Stimulated activated CD8-positive, alpha-beta memory T cell treated with anti-CD3 and anti-CD28 coated beads, Interleukin-4, amount 100 ng/mL, for 48 hours (primary cell): Measurements from ENCODE around the gene SPZ1.
"Not testable (repeated sequence)": the region's sequence is repeated elsewhere in the genome, so short reads cannot be mapped to it uniquely, and the experiment has no call there.

ENCODE experiments used
- DNase-seq: peaks from one replicate; pipeline ENCODE4 v3.0.0-alpha.2; 2020

SPZ1 gene, protein sequence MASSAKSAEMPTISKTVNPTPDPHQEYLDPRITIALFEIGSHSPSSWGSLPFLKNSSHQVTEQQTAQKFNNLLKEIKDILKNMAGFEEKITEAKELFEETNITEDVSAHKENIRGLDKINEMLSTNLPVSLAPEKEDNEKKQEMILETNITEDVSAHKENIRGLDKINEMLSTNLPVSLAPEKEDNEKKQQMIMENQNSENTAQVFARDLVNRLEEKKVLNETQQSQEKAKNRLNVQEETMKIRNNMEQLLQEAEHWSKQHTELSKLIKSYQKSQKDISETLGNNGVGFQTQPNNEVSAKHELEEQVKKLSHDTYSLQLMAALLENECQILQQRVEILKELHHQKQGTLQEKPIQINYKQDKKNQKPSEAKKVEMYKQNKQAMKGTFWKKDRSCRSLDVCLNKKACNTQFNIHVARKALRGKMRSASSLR

DNA sequence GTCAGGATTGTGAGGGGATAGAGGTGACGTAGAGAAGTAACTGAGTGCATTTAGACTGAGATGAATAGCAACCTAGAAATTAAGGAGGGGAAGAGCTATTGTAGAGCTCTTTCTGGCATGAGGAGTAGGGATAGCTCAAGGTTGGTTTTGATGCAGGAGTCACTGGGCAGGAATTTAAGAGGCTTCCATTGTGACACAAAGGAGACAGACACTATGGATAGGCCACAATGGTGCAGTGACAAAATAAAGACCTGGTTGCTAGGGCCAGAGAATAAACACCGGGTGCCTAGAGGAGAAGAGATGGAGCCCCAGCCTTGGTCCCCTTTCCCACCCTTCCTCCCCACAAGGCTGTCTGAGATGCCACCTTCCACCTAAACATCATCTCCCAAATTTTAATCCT lies at the start of gene SPZ1:
SPZ1 (plus strand) TSS at position 301 of the 400 bp plus-strand sequence. CDS start 214 bp downstream, outside the sequence.
- no peak for DNase-seq

DNA sequence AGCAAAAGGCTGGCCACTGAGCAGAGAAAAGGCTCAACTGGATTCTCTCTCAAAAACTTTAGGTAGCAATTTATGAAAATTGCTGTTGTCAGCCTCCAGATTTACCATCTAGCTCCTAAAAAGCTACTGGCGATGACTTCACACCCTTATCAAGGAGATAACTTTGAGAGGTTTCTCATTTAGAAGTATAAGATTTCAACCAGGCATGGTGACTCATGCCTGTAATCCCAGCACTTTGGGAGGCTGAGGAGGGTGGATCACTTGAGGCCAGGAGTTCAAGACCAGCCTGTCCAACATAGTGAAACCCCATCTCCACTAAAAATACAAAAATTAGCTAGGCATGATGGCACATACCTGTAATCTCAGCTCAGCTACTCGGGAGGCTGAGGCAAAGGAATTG lies 49.3 kb upstream of the SPZ1 start:
- not testable (repeated sequence) for DNase-seq

DNA sequence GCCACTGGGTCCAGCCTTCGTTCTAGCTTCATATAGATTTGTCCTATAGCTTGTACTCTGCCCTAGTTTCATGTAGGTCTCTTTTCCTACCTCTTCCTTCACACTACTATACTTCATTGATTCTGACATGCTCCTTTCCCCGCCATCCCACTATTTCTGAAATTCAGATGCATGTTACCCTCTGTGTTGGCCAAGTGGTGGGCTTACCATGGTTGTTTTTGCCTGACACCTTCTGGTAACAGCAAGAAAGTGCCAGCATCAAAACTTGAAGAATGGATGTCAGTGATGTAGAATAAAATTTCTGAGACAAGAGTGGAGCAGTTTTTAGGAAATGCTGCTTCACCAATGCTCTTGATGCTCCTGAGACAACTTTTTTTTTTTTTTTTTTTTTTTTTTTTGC lies 44.5 kb upstream of the SPZ1 start:
- no peak for DNase-seq

DNA sequence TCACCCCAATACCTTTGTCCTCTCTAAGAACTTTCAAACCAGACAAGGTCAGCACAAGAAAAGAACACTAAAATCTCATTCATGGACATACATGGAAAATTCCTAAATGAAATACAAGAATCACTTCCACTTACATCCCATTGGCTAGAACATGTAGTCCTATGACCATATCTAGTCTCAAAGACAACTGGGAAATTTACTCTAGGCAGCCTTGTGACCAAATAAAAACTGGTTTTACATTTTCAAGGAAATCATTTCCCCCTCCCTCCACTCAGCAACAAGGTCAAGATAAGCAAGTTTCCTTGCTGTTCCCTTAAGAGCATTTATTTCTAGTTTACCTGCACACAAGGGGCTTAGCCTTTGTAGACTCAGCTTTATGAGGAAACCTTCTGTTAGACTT lies 43.6 kb upstream of the SPZ1 start:
- no peak for DNase-seq

DNA sequence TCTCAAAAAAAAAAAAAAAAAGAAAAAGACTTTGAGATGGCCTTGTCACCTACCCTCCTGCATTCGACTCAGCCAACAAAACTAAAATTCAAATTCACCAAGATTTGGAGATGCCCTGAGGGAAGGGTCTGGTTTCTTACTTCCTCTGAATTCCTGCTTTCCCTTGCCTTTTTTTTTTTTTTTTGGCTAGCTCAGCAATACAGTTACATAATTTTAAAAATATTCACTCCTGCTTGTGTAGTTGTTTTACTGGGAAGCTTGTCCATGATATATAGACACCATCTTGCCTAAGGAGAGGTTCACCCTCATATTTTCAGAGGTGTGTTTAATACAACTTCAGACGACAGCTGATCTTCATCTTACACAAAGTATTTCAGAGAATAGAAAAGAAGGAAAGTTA lies 42.6 kb upstream of the SPZ1 start:
- DNase-seq: no peak

DNA sequence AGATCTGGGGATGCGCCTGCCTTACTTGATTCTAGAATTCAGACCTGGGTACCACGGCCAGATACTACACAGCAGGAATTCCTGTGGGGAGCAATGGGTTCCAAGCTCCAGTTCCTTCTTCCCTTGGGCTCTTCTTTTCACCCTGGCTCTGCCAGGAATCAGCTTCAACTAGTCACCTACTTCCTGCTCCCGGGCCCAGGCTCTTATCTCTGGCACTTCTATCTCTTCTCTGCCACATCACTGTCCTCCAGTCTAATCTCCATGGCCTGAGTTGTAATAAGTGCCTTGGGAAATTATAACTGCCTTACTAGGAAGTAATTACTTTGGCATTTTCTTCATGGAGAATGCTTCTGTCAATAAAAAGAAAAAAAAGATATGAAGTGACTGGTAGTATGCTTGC lies 37.7 kb upstream of the SPZ1 start:
- no peak for DNase-seq

DNA sequence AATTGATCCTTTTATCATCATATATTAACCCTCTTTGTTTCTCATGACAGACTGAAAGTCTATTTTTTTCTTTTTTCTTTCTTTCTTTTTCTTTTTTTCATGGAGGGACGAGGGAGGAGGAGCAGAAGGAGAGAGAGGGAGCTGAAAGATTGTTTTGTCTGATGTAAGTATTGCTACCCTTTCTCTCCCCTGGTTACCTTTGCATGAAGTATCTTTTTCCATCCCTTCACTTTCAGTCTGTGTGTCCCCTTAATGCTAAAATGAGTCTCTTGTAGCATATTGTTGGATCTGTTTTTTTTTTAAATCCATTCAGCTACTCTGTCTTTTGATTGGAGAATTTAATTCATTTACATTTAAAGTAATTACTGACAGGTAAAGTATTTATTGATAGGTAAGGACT lies 36.4 kb upstream of the SPZ1 start:
- no peak for DNase-seq

DNA sequence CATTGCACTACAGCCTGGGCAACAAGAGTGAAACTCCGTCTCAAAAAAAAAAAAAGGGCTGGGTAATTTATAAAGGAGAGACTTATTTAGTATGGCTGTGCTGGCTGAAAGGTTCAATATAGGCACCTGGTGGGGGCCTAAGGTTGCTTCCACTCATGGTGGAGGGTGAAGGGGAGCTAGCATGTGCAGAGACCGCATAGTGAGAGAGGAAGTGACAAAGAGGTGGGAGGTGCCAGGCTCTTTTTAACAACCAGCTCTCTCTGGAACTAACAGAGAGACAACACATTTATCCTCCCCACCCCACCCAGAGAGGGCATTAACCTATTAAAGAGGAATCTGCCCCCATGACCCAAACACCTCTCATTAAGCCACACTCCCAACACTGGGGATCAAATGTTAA lies 35.1 kb upstream of the SPZ1 start:
- DNase-seq: no peak

DNA sequence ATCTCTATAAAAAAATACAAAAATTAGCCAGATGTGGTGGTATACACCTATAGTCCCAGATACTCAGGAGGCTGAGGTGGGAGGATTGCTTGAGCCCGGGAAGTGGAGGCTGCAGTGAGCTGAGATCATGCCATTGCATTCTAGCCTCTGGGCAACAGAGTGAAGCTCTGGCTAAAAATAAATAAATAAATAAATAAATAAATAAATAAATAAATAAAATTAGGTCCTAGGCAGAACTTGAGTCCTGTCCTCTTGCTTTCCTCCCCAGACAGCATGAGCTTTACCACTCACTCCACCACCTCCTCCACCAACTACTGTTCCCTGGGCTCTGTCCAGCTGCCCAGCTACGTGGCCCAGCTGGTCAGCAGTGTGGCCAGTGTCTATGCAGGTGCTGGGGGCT lies 31.6 kb upstream of the SPZ1 start:
- no peak for DNase-seq

DNA sequence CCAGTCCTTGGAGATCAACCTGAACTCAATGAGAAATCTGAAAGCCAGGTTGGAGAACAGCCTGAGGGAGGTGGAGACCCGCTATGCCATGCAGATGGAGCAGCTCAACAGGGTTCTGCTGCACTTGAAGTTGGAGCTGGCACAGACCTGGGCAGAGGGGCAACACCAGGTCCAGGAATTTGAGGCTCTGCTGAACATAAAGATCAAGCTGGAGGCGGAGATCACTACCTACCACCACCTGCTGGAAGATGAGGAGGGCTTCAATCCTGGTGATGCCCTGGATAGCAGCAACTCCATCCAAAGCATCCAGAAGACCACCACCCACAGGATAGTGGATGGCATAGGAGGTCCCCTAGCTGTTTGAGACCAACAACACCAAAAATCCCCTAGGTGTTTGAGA lies 30.5 kb upstream of the SPZ1 start:
- DNase-seq: no peak

DNA sequence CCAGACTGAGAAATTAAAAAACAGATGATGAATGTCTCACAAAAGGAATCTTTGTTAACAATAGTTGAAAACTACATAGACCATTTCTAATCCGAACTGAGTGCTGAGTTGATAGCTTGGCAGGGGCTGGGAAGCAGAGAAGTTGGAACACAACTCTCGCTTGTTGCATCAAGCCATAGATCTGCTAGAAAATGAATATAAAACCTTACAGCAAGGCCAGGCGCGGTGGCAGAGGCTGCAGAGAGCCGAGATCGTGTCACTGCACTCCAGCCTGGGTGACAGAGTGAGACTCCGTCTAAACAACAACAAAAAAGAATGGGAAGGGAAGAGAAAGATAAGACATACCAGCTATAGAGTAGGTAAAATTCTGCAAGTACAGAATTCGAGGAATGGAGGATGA lies 28.0 kb upstream of the SPZ1 start:
- DNase-seq: no peak

DNA sequence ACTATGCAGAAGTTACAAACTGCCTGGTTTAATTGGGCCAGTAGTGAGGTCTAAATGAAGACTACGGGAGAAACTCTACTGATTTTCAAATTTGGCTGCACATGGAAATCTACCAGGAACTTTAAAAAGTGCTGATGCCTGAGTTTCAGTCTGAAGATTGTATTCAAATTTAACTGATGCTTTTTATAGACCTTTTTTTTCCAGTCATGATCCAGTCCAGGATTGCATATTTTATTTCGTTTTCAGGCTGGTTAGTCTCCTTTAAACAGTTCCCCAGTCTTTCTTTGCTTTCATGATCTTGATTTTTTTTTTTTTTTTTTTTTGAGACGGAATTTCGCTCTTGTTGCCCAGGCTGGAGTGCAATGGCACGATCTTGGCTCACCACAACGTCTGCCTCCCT lies 23.7 kb upstream of the SPZ1 start:
- DNase-seq: no peak

DNA sequence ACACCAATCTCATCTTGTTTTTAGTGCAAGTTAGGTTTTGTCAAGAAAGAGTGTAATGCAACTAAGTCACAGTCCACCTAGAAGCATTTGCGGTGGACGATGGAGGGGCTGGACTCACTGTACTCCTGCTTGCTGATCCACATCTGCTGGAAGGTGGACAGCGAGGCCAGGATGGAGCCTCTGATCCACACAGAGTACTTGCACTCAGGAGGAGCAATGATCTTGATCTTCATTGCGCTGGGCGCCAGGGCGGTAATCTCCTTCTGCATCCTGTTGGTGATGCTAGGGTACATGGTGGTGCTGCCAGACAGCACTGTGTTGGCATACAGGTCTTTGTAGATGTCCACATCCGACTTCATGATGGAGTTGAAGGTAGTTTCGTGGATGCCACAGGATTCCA lies 20.2 kb upstream of the SPZ1 start:
- DNase-seq: no peak

DNA sequence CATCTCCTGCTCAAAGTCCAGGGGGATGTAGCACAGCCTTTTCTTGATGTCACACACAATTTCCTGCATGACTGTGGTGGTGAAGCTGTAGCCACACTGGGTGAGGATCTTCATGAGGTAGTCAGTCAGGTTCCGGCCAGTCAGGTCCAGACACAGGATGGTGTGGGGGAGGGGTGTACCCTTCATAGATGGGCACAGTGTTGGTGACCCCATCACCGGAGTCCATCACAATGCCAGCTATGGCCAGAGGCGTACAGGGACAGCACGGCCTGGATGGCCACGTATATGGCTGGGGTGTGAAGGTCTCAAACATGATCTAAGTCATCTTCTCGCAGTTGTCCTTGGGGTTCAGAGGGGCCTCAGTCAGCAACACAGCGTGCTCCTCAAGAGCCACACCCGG lies 19.7 kb upstream of the SPZ1 start:
- no peak for DNase-seq

DNA sequence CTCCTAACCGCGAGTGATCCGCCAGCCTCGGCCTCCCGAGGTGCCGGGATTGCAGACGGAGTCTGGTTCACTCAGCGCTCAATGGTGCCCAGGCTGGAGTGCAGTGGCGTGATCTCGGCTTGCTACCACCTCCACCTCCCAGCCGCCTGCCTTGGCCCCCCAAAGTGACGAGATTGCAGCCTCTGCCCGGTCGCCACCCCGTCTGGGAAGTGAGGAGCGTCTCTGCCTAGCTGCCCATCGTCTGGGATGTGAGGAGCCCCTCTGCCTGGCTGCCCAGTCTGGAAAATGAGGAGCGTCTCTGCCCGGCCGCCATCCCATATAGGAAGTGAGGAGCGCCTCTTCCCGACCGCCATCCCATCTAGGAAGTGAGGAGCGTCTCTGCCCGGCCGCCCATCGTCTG lies 19.0 kb upstream of the SPZ1 start:
- DNase-seq: not testable (repeated sequence)

DNA sequence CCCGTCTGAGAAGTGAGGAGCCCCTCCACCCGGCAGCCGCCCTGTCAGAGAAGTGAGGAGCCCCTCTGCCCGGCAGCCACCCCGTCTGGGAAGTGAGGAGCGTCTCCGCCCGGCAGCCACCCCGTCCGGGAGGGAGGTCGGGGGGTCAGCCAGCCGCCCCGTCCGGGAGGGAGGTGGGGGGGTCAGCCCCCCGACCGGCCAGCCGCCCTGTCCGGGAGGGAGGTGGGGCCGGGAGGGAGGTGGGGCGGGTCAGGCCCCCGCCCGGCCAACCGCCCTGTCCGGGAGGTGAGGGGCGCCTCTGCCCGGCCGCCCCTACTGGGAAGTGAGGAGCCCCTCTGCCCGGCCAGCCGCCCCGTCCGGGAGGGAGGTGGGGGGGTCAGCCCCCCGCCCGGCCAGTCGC lies 18.5 kb upstream of the SPZ1 start:
- not testable (repeated sequence) for DNase-seq

DNA sequence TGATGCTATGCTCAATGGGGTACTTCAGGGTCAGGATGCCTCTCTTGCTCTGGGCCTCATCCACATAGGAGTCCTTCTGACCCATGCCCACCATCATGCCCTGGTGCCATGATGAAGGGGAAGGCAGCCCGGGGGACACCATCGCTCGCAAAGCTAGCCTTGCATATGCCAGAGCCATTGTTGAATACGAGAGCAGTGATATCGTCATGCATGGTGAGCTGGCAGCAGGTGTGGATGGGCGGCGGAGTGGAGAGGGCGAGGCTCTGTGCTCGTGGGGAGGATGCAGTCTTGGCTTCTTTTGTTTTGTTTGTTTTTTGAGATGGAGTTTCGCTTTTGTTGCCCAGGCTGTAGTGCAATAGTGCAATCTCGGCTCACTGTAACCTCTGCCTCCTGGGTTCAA lies 17.2 kb upstream of the SPZ1 start:
- no peak for DNase-seq

DNA sequence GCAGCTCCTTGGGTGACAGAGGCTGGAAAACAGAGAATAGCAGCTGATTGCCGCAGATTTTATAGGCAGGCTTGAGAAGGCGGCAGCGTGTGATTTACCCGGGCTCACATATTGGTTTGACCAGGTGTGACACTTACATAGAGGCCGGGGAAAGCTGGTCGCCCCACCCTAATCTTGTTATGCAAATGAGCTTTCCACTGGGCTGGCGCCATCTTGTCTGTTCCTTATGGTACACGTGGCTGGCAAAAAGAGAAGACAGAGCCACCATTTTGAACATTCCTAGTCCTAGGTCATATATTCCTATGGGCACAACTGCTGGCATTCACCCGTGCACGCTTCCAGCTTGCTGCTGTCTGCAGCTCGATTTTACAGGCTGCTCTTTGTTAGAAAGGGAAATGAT lies 11.3 kb upstream of the SPZ1 start:
- DNase-seq: no peak

DNA sequence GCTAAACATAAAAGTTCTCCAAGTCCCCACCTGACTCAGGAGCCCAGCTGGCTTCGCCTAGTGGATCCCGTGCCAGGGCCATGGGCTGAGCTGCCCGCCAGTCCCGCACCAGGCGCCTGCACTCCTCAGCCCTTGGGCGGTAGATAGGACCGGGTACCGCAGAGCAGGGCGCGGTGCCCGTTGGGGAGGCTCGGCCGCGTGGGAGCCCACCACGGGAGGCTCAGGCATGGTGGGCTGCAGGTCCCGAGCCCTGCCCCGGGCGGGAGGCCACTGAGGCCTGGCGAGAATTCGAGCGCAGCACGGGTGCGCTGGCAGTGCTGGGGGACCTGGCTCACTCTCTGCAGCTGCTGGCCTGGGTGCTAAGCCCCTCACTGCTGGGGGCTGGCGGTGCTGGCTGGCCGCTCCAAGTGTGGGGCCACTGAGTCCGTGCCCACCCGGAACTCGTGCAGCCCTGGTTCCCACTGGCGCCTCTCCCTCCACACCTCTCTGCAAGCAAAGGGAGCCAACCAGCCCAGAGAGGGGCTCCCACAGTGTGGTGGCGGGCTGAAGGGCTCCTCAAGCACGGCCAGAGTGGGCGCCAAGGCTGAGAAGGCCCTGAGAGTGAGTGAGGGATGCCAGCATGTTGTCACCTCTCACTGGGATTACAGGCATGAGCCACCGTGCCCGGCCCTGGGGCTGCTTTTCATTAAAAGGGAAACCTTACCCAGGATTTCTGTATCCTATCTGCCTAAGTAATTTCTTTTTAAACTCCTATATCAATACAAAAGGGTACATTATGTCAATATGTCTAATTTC lies 9.7 kb upstream of the SPZ1 start:
- DNase-seq: no peak

DNA sequence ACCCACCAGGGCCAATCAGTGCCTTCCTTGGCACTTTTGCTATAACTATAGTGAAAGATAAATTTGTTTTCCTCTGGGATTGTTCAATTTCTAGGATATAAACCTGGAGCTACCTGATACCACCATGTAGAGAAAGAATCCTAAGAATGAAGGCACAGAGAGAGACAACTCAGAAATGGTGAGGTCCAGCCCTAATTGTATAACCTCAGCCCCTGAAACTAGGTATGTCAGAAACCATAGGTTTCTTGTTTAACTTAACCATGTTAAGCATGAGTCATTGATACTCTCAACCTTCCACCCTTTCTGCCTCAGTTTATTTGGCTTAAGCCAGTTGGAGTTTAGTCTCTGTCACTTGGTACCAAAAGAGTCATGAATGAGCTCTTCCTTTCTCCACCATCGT lies 4.6 kb upstream of the SPZ1 start:
- no peak for DNase-seq

DNA sequence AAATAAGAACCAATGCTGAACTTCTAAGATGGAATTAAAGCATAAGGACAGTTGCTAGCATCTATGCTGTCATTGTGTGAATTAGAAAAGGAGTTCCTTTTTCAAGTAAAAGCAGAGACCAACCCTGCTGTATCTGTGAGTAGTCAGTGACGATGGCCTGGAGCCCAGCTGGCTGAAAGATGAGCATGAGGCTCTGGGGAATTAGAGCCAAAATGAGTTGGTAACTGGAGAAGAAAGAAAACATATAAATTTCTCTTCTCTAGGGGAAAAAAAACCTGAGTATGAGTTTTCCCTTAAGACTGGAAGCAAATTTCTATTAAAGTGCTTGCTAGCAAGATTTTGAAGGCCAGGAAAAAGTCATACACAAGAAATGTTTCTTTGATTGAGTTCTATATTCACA lies 1.6 kb upstream of the SPZ1 start:
- no peak for DNase-seq

DNA sequence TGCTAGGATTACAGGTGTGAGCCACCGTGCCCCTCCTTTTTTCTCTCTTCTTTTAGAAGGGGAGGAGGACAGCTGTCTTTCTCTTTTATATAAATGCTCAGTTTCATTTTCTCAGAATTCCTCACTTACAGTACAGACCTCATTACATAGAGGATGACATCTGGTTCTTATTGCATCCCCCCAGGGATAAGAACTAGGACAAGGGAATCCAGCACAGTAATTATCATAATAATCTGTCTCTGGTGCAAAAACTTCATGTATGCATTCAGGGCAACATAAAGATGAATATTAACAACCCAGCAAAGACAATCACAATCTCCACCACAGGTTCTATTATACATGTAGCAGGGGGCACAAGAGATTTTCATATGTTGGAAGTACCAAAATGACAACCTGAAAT lies 5.1 kb downstream of the SPZ1 start:
- no peak for DNase-seq

DNA sequence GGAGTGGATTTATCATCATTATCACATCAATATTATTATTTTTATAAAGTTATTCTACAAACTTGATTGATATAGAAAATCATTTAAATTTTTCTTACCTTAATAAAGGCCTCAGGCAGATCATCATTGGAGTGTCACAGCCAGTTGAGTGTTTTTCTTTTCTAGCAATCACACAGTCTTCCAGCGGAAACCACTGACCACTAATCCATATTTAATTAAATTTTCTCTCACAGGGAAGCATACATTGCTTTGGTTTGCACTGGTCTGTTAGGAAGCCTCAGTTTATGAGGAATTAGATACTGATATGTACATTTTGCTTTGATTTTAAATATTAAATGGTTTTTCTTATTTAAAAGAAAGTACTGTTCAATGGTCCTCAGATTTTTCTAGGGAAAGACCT lies 6.7 kb downstream of the SPZ1 start:
- no peak for DNase-seq

DNA sequence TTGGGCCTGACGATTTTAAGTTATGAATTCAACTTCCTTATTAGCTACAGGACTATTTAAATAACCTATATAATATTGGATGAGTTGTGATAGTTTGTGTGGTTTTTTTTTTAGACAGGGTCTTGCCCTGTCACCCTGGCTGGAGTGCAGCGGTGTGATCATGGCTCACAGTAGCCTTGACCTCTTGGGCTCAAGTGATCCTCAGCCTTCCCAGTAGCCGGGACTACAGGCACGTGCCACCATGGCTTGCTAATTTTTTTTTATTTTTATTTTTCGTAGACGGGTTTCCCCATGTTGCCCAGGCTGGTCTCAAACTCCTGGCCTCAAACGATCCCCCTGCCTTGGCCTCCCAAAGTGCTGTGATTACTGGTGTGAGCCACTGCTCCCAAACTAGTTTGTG lies 17.6 kb downstream of the SPZ1 start:
- DNase-seq: no peak

DNA sequence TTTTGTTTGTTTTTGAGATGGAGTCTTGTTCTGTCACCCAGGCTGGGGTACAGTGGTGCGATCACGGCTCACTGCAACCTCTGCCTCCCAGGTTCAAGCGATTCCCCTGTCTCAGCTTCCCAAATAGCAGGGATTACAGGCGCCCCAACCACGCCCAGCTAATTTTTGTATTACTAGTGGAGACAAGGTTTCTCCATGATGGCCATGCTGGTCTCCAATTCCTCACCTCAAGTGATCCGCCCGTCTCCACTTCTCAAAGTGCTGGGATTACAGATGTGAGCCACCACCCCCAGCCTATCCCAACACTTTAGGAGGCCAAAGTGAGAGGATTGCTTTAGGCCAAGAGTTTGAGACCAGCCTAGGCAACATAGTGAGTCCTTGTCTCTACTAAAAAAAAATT lies 19.3 kb downstream of the SPZ1 start:
- no peak for DNase-seq
